ENCODE data around the gene INPP5A. TPM values are rescaled to one million over a fixed set of nuclear protein-coding genes. Genes with fewer than 3 reads are reported as not detected.

INPP5A gene
- total RNA-seq, 4 donors from 2014 or later = 16.9 to 58.2 (median 29.5) TPM

DNA sequence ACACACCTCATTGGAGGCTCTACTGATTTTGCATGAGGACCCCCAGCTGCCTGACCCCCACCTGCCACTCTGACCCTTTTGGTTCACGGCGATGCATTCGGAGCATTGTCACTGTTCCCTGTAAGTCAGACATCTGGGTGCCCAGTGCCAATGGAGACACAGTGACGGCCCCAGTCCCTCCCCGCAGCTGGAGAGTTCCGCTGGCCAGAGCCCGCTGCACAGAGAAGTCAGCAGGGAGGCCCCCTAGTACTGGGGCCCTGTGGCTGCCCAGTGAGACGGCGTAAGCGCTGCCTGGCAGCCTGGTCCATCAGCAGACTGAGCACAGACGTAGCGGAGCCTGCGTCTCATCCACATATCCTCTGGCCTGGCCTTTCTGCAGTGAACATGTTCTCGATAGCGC lies 170.9 kb downstream of the INPP5A start:
- intact Hi-C loops (cut with DNase I) = no loop called here
- DNase-seq = no peak
- H3K27me3 ChIP-seq = no peaks in the 10 kb centered on the region
- peaks cover 0 to 19% (median 14%) of the 10 kb centered on the region in 3 donors for H3K9me3 ChIP-seq
- peaks cover 0 to 83% (median 19%) of the 10 kb centered on the region in 3 donors for H3K36me3 ChIP-seq
- TF ChIP-seq, protein P1, sequence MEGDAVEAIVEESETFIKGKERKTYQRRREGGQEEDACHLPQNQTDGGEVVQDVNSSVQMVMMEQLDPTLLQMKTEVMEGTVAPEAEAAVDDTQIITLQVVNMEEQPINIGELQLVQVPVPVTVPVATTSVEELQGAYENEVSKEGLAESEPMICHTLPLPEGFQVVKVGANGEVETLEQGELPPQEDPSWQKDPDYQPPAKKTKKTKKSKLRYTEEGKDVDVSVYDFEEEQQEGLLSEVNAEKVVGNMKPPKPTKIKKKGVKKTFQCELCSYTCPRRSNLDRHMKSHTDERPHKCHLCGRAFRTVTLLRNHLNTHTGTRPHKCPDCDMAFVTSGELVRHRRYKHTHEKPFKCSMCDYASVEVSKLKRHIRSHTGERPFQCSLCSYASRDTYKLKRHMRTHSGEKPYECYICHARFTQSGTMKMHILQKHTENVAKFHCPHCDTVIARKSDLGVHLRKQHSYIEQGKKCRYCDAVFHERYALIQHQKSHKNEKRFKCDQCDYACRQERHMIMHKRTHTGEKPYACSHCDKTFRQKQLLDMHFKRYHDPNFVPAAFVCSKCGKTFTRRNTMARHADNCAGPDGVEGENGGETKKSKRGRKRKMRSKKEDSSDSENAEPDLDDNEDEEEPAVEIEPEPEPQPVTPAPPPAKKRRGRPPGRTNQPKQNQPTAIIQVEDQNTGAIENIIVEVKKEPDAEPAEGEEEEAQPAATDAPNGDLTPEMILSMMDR (IDR thresholded peaks at IDR 0.05) = no peak
- no peak for TF ChIP-seq POLR2A (IDR thresholded peaks at IDR 0.05)
- H3K4me3 ChIP-seq = no peak overlapping the region
- no peaks in the 10 kb centered on the region for H3K4me1 ChIP-seq
- no peak overlapping the region for H3K27ac ChIP-seq
- WGBS, 2 donors = 95 to 97% methylated on average over 13 to 15 of the region's 15 CpGs

DNA sequence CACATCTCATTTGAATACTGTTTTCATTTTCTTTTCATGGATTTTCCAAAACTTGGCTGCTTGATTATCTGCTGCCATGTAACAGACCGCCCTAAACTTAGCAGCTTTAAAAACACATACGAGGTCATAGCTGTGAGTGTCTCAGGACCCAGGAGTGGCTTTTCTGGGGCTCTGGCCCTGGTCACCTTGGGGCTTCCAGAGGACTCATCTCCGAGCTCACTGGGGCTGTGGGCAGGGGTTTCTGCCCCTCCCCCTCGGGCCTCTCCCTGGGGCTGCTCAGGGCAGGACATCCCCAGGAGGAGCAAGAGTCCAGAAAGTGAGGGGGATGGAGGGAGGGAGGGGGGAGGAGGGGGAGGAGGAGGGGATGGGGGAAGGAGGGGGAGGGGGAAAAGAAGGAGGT lies 171.3 kb downstream of the INPP5A start:
- Histone ChIP-seq H3K4me1 (no peaks in the 10 kb centered on the region), H3K27me3 (no peaks in the 10 kb centered on the region), H3K36me3 (peaks cover 0 to 86% (median 19%) of the 10 kb centered on the region in 3 donors), H3K4me3 (no peak overlapping the region), H3K27ac (no peak overlapping the region), H3K9me3 (peaks cover 0 to 19% (median 14%) of the 10 kb centered on the region in 3 donors)
- TF ChIP-seq, protein P1 (IDR thresholded peaks at IDR 0.05) = no peak
- TF ChIP-seq POLR2A (IDR thresholded peaks at IDR 0.05) = no peak
- 75 to 92% methylated on average over 2 of the region's 4 CpGs for WGBS, 2 donors
- intact Hi-C loops (cut with DNase I) = no loop called here
- no peak for DNase-seq

DNA sequence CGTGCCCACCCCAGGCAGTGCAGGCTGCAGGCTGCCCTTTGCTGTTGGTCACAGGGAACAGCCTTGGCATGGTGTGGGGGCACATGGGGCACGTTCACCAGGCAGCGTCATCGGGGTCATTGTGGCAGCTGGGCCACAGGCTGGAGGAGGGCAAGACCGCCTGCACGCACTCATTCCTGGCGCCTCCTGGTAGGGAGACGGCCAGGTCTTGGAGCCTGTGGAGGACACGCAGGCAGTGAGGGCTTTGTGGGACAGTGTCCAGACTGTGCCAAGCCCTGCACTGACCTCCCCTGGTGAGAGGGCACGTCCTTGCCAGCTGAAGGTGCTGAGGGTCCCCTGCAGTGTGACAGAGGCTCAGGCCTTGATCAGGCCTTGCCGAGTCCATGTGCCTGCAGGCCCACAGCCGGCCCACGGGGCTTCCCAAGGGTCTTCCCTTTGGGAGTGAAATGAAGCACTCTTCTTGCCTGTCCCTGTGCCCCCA lies 171.9 kb downstream of the INPP5A start:
- Histone ChIP-seq H3K27me3 (no peaks in the 10 kb centered on the region), H3K4me1 (no peaks in the 10 kb centered on the region), H3K4me3 (no peak overlapping the region), H3K27ac (no peak overlapping the region), H3K9me3 (peaks cover 0 to 19% (median 14%) of the 10 kb centered on the region in 3 donors), H3K36me3 (peaks cover 0 to 86% (median 19%) of the 10 kb centered on the region in 3 donors)
- DNase-seq = no peak
- WGBS, 2 donors = 89 to 94% methylated on average over 4 to 6 of the region's 13 CpGs
- intact Hi-C loops (cut with DNase I) = no loop called here
- TF ChIP-seq, protein P1 (IDR thresholded peaks at IDR 0.05) = no peak
- TF ChIP-seq POLR2A (IDR thresholded peaks at IDR 0.05) = no peak

DNA sequence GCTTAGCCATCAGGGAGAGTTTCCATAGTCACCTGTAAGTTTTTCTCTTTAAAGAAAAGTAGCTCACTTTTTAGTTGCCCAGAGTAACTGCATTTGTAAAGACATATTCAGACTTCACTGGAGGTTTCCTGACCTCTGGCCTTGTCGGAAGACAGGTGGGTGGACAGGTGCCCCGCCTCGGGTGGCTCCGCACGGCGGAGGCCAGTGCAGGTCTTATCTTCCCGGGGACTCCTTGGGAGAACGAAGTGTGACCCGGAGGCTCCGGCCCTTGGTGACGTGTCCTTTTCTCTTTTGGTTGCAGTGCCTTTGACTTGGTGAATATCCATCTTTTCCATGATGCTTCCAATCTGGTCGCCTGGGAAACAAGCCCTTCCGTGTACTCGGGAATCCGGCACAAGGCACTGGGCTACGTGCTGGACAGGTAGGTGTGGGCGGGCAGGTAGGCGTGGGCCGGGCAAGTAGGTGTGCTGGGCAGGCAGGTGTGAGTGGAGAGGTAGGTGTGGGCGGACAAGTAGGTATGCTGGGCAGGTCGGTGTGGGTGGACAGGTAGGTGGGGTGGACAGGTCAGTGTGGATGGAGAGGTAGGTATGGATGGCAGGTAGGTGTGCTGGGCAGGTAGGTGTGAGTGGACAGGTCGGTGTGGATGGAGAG lies 172.6 kb downstream of the INPP5A start:
- intact Hi-C loops (cut with DNase I) = no loop called here
- Histone ChIP-seq H3K27ac (no peak overlapping the region), H3K4me1 (no peaks in the 10 kb centered on the region), H3K4me3 (no peak overlapping the region), H3K36me3 (peaks cover 0 to 83% (median 17%) of the 10 kb centered on the region in 3 donors), H3K27me3 (no peaks in the 10 kb centered on the region), H3K9me3 (peaks cover 0 to 15% (median 11%) of the 10 kb centered on the region in 3 donors)
- WGBS, 2 donors = 92 to 100% methylated on average over 1 to 20 of the region's 22 CpGs
- DNase-seq = no peak
- TF ChIP-seq, protein P1 (IDR thresholded peaks at IDR 0.05) = no peak
- no peak for TF ChIP-seq POLR2A (IDR thresholded peaks at IDR 0.05)

DNA sequence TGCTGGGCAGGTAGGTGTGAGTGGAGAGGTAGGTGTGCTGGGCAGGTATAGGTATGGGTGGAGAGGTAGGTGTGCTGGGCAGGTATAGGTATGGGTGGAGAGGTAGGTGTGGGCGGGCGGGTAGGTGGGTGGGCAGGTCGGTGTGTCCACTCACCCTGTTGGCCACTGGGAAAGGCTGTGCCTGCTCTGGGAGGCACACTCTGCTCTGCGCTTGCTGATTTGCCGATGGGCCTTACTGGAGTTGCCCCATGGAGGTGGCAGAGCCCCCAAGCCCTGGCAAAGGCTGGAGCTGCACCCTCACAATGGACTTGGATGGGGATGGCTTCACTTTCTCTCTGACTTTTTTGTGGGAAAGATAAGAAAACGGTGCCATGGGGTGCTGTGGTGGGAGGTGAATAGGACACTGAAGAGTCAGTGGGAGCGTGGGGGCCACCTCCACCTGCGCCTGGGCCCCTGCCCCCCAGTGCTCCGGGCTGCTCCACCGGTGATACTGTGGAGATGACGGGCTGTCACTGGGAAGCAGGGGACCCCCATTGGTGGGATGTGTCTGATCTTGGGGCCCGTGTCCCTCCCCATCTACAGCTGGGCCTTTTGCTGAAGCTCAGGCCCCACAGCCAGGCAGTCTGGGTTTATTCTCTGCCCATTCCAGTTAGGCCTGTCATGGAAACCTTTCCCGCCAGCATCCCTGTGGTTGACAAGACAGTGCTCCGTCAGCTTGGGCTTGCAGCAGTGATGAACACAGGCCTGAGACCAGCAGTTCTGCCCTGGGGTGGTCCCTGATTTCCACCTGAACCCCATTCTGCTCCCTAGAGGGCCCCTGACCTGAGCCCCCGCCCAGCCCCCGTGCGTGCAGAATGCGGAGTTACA lies 173.4 kb downstream of the INPP5A start:
- no peak for TF ChIP-seq POLR2A (IDR thresholded peaks at IDR 0.05)
- TF ChIP-seq, protein P1 (IDR thresholded peaks at IDR 0.05) = no peak
- DNase-seq = no peak
- Histone ChIP-seq H3K4me3 (no peak overlapping the region), H3K4me1 (no peaks in the 10 kb centered on the region), H3K36me3 (peaks cover 0 to 80% (median 12%) of the 10 kb centered on the region in 3 donors), H3K27me3 (no peaks in the 10 kb centered on the region), H3K9me3 (peaks cover 0 to 8% (median 5%) of the 10 kb centered on the region in 3 donors), H3K27ac (no peak overlapping the region)
- 84 to 88% methylated on average over 5 to 12 of the region's 18 CpGs for WGBS, 2 donors
- intact Hi-C loops (cut with DNase I) = no loop called here
